Measurements from ENCODE around the gene RNF214.

- TF ChIP-seq CTCF (IDR thresholded peaks at IDR 0.05) (no peak), POLR2A (IDR thresholded peaks at IDR 0.05) (no peak)
Observed at GRCh38 chr11:117298195-117298594, 65.7 kb downstream of the RNF214 start.

Data from esophagus squamous epithelium (tissue), 4 donors.